CD14-positive monocyte (primary cell): ENCODE data around the gene MARCHF3. TPM values are rescaled to one million over a fixed set of nuclear protein-coding genes. Genes with fewer than 3 reads are reported as not detected.

ENCODE experiments used
- DNase-seq, 3 donors: peaks; one replicate each; pipeline ENCODE4 v3.0.0-alpha.2; 2011 to 2022
- H2AFZ ChIP-seq: 2 replicates; pipeline ENCODE4 v1.6.0; 2012; ENCODE audit warnings: mild to moderate bottlenecking, low read depth, low read length, inconsistent platforms; ENCODE audit not compliant: insufficient read depth, poor library complexity, severe bottlenecking
- H3K27ac ChIP-seq, 2 donors: 1 replicate in 1 of 2; 2 replicates in 1 of 2; pipeline ENCODE4 v1.5.1; 2012 to 2013; ENCODE audit warnings: low read length in 2 of 2, control low read depth in 1 of 2, inconsistent platforms in 1 of 2, low read depth in 1 of 2, mild to moderate bottlenecking in 1 of 2
- H3K27me3 ChIP-seq, 2 donors: one replicate each; pipeline versions ENCODE4 v1.6.0 to v1.6.1; 2011 to 2013; ENCODE audit warnings: low read length in 2 of 2; ENCODE audit not compliant: control insufficient read depth in 2 of 2, insufficient read depth in 2 of 2
- H3K36me3 ChIP-seq, 2 donors: replicated peaks in 1 of 2; 1 replicate in 1 of 2; 2 replicates in 1 of 2; pipeline versions ENCODE4 v1.5.1 to v1.6.1; 2012 to 2013; ENCODE audit warnings: low read length in 2 of 2, control low read depth in 1 of 2, inconsistent platforms in 1 of 2, mild to moderate bottlenecking in 1 of 2; ENCODE audit not compliant: insufficient read depth in 2 of 2, control insufficient read depth in 1 of 2
- H3K4me1 ChIP-seq, 2 donors: 1 replicate in 1 of 2; 2 replicates in 1 of 2; pipeline versions ENCODE4 v1.5.1 to v1.6.1; 2012 to 2013; ENCODE audit warnings: low read length in 2 of 2, control low read depth in 1 of 2, inconsistent platforms in 1 of 2, mild to moderate bottlenecking in 1 of 2, moderate library complexity in 1 of 2; ENCODE audit not compliant: insufficient read depth in 2 of 2, control insufficient read depth in 1 of 2
- H3K4me2 ChIP-seq: replicated peaks from 2 replicates; pipeline ENCODE3; 2012; ENCODE audit warnings: low read length, moderate library complexity, mild to moderate bottlenecking; ENCODE audit not compliant: poor library complexity, severe bottlenecking; ENCODE audit errors: extremely low read depth
- H3K4me3 ChIP-seq, 3 experiments: fragments of 200-600 bp in 1 of 3; sonication (generic) in 1 of 3; replicated peaks in 1 of 3; 1 replicate in 2 of 3; 2 replicates in 1 of 3; pipeline ENCODE4 v1.5.1; 2011 to 2013; ENCODE audit warnings: low read length in 3 of 3, mild to moderate bottlenecking in 3 of 3, control low read depth in 2 of 3, low read depth in 2 of 3, inconsistent platforms in 1 of 3, moderate library complexity in 1 of 3
- H3K79me2 ChIP-seq: 2 replicates; pipeline ENCODE4 v1.6.0; 2012; ENCODE audit warnings: mild to moderate bottlenecking, control low read depth, inconsistent platforms, low read length, moderate library complexity; ENCODE audit not compliant: insufficient read depth
- H3K9ac ChIP-seq: 2 replicates; pipeline ENCODE4 v1.6.0; 2017; ENCODE audit warnings: low read length, mild to moderate bottlenecking; ENCODE audit not compliant: insufficient read depth, poor library complexity, severe bottlenecking
- H3K9me3 ChIP-seq, 2 donors: replicated peaks in 1 of 2; 1 replicate in 1 of 2; 2 replicates in 1 of 2; pipeline versions ENCODE4 v1.5.1 to v1.6.1; 2012 to 2013; ENCODE audit warnings: low read length in 2 of 2, control low read depth in 1 of 2; ENCODE audit not compliant: control insufficient read depth in 1 of 2, insufficient read depth in 1 of 2
- H4K20me1 ChIP-seq: 2 replicates; pipeline ENCODE4 v1.6.0; 2012; ENCODE audit warnings: mild to moderate bottlenecking, low read length, control low read depth, moderate library complexity; ENCODE audit not compliant: insufficient read depth
- H3K27ac Mint-ChIP-seq, 7 donors: one replicate each; pipeline ENCODE4 v1.8.0; 2020; ENCODE audit warnings: mild to moderate bottlenecking in 7 of 7, mixed read lengths in 7 of 7, moderate library complexity in 6 of 7, inconsistent platforms in 2 of 7
- H3K27me3 Mint-ChIP-seq, 3 donors: one replicate each; pipeline ENCODE4 v1.8.0; 2021 to 2022; ENCODE audit warnings: low read depth in 3 of 3, mild to moderate bottlenecking in 3 of 3, mixed read lengths in 3 of 3, moderate library complexity in 3 of 3, inconsistent platforms in 1 of 3
- H3K36me3 Mint-ChIP-seq, 2 donors: one replicate each; pipeline ENCODE4 v1.8.0; 2020; ENCODE audit warnings: mixed read lengths in 2 of 2, inconsistent platforms in 1 of 2, mild to moderate bottlenecking in 1 of 2
- H3K4me1 Mint-ChIP-seq: one replicate; pipeline ENCODE4 v1.8.0; 2020; ENCODE audit warnings: mild to moderate bottlenecking, mixed read lengths
- H3K4me3 Mint-ChIP-seq, 2 donors: one replicate each; pipeline ENCODE4 v1.8.0; 2020; ENCODE audit warnings: mild to moderate bottlenecking in 2 of 2, mixed read lengths in 2 of 2, moderate library complexity in 1 of 2
- H3K9me3 Mint-ChIP-seq, 7 donors: one replicate each; pipeline ENCODE4 v1.8.0; 2020 to 2022; ENCODE audit warnings: mixed read lengths in 7 of 7, mild to moderate bottlenecking in 6 of 7, moderate library complexity in 6 of 7, inconsistent platforms in 2 of 7
- CTCF ChIP-seq: fragments of 200-600 bp; IDR thresholded peaks from one replicate; pipeline ENCODE4 v1.8.0; 2022; ENCODE audit warnings: antibody characterized with exemption, mild to moderate bottlenecking
- WGBS: methylation state at CpG from one replicate; pipeline ENCODE4 v1.1.5; 2013; ENCODE audit warnings: missing lambda C conversion rate; ENCODE audit not compliant: insufficient coverage; 5-methylcytosine and 5-hydroxymethylcytosine counted together
- intact Hi-C, 2 donors: fragments of 100-400 bp; cut with micrococcal nuclease; formaldehyde crosslinking; loops; one replicate each; pipeline versions ENCODE4 v1.15.0 to v1.15.1; 2023
- polyA plus RNA-seq, 3 donors: library from polyadenylated mRNA; depleted of rRNA in 1 of 3; unstranded in 2 of 3; stranded (reverse) in 1 of 3; fragments of 300-500 nt in 2 of 3; fragments of >200 nt in 1 of 3; fragmentation: Illumina TruSeq in 2 of 3; gene quantifications; 1 replicate in 2 of 3; 2 replicates in 1 of 3; pipeline ENCODE4 v1.2.3, GENCODE V29; 2012 to 2021

MARCHF3 gene
- polyA plus RNA-seq, 3 donors: 0.88 to 1.6 (median 0.96) TPM

GRCh38 chr5:126865299-126865698, 165.1 kb downstream of the MARCHF3 start:
- no peak overlapping the region for H3K27ac Mint-ChIP-seq

GRCh38 chr5:126864042-126864688, 166.2 kb downstream of the MARCHF3 start:
- peak overlapping the region in 1 of 7 donors; percentile 41 for H3K27ac Mint-ChIP-seq
- intact Hi-C loops: no loop called here
- 95% methylated on average over 18 of the region's 22 CpGs for WGBS

More at GRCh38 chr5:126865299-126865698, 165.1 kb downstream of the MARCHF3 start:
- H3K79me2 ChIP-seq: no peaks in the 10 kb centered on the region
- H2AFZ ChIP-seq: no peak overlapping the region
- whole genome bisulfite sequencing: 100% methylated on average over 2 of the region's 3 CpGs
- no peak for TF ChIP-seq CTCF
- H3K4me3 ChIP-seq: no peak overlapping the region
- no peaks in the 10 kb centered on the region for H3K9me3 ChIP-seq
- no peaks in the 10 kb centered on the region for H4K20me1 ChIP-seq
- Mint-ChIP-seq H3K27me3 (peaks cover 7 to 20% (median 7%) of the 10 kb centered on the region in 3 donors), H3K36me3 (peaks cover 10 to 45% of the 10 kb centered on the region in 2 donors), H3K4me1 (peaks cover 18% of the 10 kb centered on the region), H3K9me3 (peaks cover 0 to 6% (median 0%) of the 10 kb centered on the region in 7 donors), H3K4me3 (no peak overlapping the region)
- no peak overlapping the region for H3K27ac ChIP-seq
- no peak for DNase-seq
- peaks cover 0 to 8% of the 10 kb centered on the region in 2 donors for H3K27me3 ChIP-seq
- no peak overlapping the region for H3K9ac ChIP-seq
- peaks cover 10 to 17% of the 10 kb centered on the region in 2 donors for H3K4me1 ChIP-seq
- peaks cover 0 to 15% of the 10 kb centered on the region in 2 donors for H3K36me3 ChIP-seq
- no peak overlapping the region for H3K4me2 ChIP-seq
- intact Hi-C loops: no loop called here

More at GRCh38 chr5:126864042-126864688, 166.2 kb downstream of the MARCHF3 start:
- Mint-ChIP-seq H3K4me3 (no peak overlapping the region), H3K9me3 (peaks cover 0 to 6% (median 0%) of the 10 kb centered on the region in 7 donors), H3K4me1 (peaks cover 15% of the 10 kb centered on the region), H3K36me3 (peaks cover 10 to 50% of the 10 kb centered on the region in 2 donors), H3K27me3 (peaks cover 3 to 11% (median 6%) of the 10 kb centered on the region in 3 donors)
- H3K9me3 ChIP-seq: no peaks in the 10 kb centered on the region
- no peak overlapping the region for H2AFZ ChIP-seq
- no peaks in the 10 kb centered on the region for H4K20me1 ChIP-seq
- no peak overlapping the region for H3K4me3 ChIP-seq
- no peaks in the 10 kb centered on the region for H3K79me2 ChIP-seq
- peaks cover 0 to 6% of the 10 kb centered on the region in 2 donors for H3K27me3 ChIP-seq
- no peak overlapping the region for H3K9ac ChIP-seq
- DNase-seq: no peak
- H3K27ac ChIP-seq: no peak overlapping the region
- no peak overlapping the region for H3K4me2 ChIP-seq
- no peak for TF ChIP-seq CTCF
- H3K4me1 ChIP-seq: peaks cover 7 to 13% of the 10 kb centered on the region in 2 donors
- H3K36me3 ChIP-seq: peaks cover 0 to 15% of the 10 kb centered on the region in 2 donors
